ENCODE measurements around the gene ETV6. TPM values are rescaled to one million over a fixed set of nuclear protein-coding genes. Genes with fewer than 3 reads are reported as not detected.

The ETV6 gene
- total RNA-seq, 1 experiment from 2014 or later = 89.1 TPM

DNA sequence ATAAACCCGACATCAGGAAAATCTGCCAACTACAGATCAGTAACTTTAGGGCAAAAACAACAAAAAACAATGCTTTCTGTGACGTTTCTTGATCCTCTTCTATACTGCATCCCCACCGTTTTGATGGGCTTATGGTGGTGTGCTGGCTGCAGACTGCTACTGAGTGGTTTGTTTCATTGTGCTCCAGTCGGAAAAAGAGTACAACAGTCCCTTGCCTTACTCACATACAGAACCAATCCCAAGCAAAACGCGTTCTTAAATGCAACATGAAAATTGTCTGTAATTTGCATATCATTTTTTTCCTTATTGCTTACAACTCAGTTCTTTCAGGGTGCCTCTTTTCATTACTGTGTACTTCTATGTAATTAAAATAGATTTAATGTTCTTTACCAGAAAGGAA is 2.3 kb downstream of the ETV6 start:
- DNase-seq = no peak
- Mint-ChIP-seq H3K4me1 (ENCODE audit: low read depth, unreplicated experiment) (peaks cover 34% of the 10 kb centered on the region), H3K4me3 (ENCODE audit: low read depth, unreplicated experiment) (peak overlapping the region; percentile 84), H3K9me3 (ENCODE audit: low read depth, unreplicated experiment) (no peaks in the 10 kb centered on the region), H3K36me3 (ENCODE audit: insufficient read depth, unreplicated experiment) (peaks cover 56% of the 10 kb centered on the region), H3K27me3 (ENCODE audit: unreplicated experiment) (no peaks in the 10 kb centered on the region), H3K27ac (ENCODE audit: unreplicated experiment) (peak overlapping the region; percentile 97)
- BruUV-seq (replicated peaks) = no TSS peak
- CTCF ChIA-PET = no interaction called here
- intact Hi-C loops (cut with micrococcal nuclease; ENCODE audit: unreplicated experiment) = loop anchor here (2.0 to 5.0 kb wide), 6 partner anchors 56 to 226 kb away; no protein-coding TSS in a partner anchor
- TF ChIP-seq, protein P1, sequence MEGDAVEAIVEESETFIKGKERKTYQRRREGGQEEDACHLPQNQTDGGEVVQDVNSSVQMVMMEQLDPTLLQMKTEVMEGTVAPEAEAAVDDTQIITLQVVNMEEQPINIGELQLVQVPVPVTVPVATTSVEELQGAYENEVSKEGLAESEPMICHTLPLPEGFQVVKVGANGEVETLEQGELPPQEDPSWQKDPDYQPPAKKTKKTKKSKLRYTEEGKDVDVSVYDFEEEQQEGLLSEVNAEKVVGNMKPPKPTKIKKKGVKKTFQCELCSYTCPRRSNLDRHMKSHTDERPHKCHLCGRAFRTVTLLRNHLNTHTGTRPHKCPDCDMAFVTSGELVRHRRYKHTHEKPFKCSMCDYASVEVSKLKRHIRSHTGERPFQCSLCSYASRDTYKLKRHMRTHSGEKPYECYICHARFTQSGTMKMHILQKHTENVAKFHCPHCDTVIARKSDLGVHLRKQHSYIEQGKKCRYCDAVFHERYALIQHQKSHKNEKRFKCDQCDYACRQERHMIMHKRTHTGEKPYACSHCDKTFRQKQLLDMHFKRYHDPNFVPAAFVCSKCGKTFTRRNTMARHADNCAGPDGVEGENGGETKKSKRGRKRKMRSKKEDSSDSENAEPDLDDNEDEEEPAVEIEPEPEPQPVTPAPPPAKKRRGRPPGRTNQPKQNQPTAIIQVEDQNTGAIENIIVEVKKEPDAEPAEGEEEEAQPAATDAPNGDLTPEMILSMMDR (IDR thresholded peaks at IDR 0.05; ENCODE audit: unreplicated experiment) = no peak

DNA sequence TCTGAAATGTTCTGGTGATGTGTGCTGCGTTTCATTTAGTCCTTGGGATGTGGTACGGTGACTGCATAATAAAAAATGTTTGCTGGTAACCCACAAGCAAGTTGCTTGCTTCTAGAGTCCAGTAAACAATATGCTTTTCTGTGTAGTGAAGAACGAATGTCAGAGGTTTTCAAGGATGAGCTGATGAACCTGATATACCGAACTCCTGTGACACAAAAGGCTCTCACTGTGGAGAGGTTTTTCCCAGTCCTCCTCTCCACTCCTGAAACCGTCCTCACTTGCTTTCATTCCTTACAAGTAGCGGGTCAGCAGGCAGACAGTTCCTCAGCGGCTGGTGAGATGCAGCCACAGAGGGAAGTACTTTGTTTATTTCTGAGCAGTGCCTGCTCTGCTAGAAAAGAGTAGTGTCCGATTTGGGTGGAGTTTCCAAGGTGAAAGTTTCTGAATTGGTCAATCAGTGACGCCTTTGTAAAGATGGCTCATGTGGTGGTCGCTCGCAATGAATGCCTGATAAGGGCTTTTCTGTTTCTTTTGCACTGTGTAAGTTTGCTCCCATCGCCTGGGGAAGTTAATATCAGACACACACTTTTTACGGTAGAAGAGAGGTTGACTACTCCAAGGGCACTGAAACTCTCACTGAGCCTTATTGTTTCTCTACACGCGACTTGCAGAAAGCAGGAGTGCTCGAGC is 3.0 kb downstream of the ETV6 start:
- Mint-ChIP-seq H3K4me3 (ENCODE audit: low read depth, unreplicated experiment) (peak overlapping the region; percentile 84), H3K27me3 (ENCODE audit: unreplicated experiment) (no peaks in the 10 kb centered on the region), H3K36me3 (ENCODE audit: insufficient read depth, unreplicated experiment) (peaks cover 63% of the 10 kb centered on the region), H3K4me1 (ENCODE audit: low read depth, unreplicated experiment) (peaks cover 41% of the 10 kb centered on the region), H3K27ac (ENCODE audit: unreplicated experiment) (peak overlapping the region; percentile 97), H3K9me3 (ENCODE audit: low read depth, unreplicated experiment) (no peaks in the 10 kb centered on the region)
- CTCF ChIA-PET = interaction anchor here (0.6 kb wide), 1 partner anchor 128 kb away, joined by 3 read pairs; no protein-coding TSS in a partner anchor
- DNase-seq = peak; percentile 21
- intact Hi-C loops (cut with micrococcal nuclease; ENCODE audit: unreplicated experiment) = loop anchor here (5.0 kb wide), 3 partner anchors 55 to 225 kb away; no protein-coding TSS in a partner anchor
- TF ChIP-seq, protein P1 (IDR thresholded peaks at IDR 0.05; ENCODE audit: unreplicated experiment) = no peak
- TSS peak; percentile 79 for BruUV-seq (replicated peaks)

DNA sequence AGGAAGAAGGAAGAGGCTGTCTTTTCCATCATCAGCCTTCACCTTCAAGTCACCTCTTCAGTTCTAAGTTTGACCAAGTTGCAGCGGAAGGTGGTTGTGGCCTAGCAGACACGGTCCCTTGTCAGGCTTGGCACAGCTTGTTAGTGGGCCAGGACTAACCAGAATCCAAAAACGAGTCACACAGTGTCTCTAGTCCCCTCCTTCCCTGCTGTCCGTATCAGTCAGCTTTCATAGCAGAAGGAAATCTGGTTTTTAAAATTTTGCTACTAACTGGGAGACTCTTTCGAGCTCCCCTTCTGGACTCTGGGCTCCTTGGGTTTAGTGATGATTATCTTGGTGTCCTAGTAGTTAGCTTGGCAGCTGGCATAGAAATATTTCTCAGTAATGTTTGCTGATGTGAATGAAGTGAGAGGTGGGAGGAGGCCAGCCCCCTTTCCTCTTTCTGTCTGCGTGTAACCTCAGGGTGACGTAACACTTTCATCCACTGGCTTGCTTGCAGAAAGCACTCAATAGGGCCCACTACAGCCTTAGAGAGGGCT is 3.8 kb downstream of the ETV6 start:
- TF ChIP-seq, protein P1 (IDR thresholded peaks at IDR 0.05; ENCODE audit: unreplicated experiment) = no peak
- CTCF ChIA-PET = interaction anchor here (0.6 kb wide), 1 partner anchor 128 kb away, joined by 3 read pairs; no protein-coding TSS in a partner anchor
- intact Hi-C loops (cut with micrococcal nuclease; ENCODE audit: unreplicated experiment) = loop anchor here (5.0 kb wide), 3 partner anchors 54 to 224 kb away; no protein-coding TSS in a partner anchor
- peaks cover 68% of the 10 kb centered on the region for H3K36me3 Mint-ChIP-seq (ENCODE audit: insufficient read depth, unreplicated experiment)
- peaks cover 49% of the 10 kb centered on the region for H3K4me1 Mint-ChIP-seq (ENCODE audit: low read depth, unreplicated experiment)
- H3K9me3 Mint-ChIP-seq (ENCODE audit: low read depth, unreplicated experiment) = no peaks in the 10 kb centered on the region
- no peak for DNase-seq
- no peaks in the 10 kb centered on the region for H3K27me3 Mint-ChIP-seq (ENCODE audit: unreplicated experiment)
- BruUV-seq (replicated peaks) = no TSS peak
- peak overlapping the region; percentile 97 for H3K27ac Mint-ChIP-seq (ENCODE audit: unreplicated experiment)
- peak overlapping the region; percentile 84 for H3K4me3 Mint-ChIP-seq (ENCODE audit: low read depth, unreplicated experiment)

DNA sequence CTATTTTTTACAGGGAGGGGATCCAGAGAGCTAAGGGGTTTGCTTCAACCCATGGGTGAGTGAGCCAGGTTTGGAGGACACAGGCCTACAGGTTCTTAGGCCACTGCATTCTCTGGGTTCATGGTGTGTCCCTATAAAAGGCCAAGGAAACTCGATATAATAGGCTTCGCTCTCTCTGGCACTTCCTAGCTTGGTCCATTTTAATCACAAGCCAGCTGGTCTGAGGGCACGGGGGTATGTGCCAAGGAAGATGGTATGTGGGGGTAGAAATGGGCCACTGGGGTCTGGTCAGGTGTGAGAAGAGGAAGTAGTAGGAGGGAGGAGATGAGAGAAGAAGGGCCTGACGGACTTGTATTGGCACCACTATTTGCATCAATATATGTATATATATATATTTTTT is 4.9 kb downstream of the ETV6 start:
- Mint-ChIP-seq H3K27ac (ENCODE audit: unreplicated experiment) (peak overlapping the region; percentile 13), H3K36me3 (ENCODE audit: insufficient read depth, unreplicated experiment) (peaks cover 58% of the 10 kb centered on the region), H3K4me1 (ENCODE audit: low read depth, unreplicated experiment) (peaks cover 60% of the 10 kb centered on the region), H3K9me3 (ENCODE audit: low read depth, unreplicated experiment) (no peaks in the 10 kb centered on the region), H3K27me3 (ENCODE audit: unreplicated experiment) (no peaks in the 10 kb centered on the region), H3K4me3 (ENCODE audit: low read depth, unreplicated experiment) (no peak overlapping the region)
- no peak for DNase-seq
- CTCF ChIA-PET = no interaction called here
- BruUV-seq (replicated peaks) = no TSS peak
- TF ChIP-seq, protein P1 (IDR thresholded peaks at IDR 0.05; ENCODE audit: unreplicated experiment) = no peak
- intact Hi-C loops (cut with micrococcal nuclease; ENCODE audit: unreplicated experiment) = loop anchor here (5.0 kb wide), 3 partner anchors 53 to 223 kb away; no protein-coding TSS in a partner anchor

Data from Calu3 (cell line).